Ovary (tissue), 9 donors: ENCODE measurements around the gene LKAAEAR1. TPM values are rescaled to one million over a fixed set of nuclear protein-coding genes. Genes with fewer than 3 reads are reported as not detected.

Experiments used
- DNase-seq, 5 donors: peaks; one replicate each; pipeline ENCODE4 v3.0.0-alpha.2; 2019 to 2020
- H3K27ac ChIP-seq, 2 donors: fragments of 200-600 bp; one replicate each; pipeline versions ENCODE4 v1.5.1 to v1.8.0; 2019 to 2022
- H3K27me3 ChIP-seq: fragments of 200-600 bp; one replicate; pipeline ENCODE4 v1.8.0; 2022
- H3K36me3 ChIP-seq: fragments of 200-600 bp; sonication (generic); one replicate; pipeline ENCODE4 v1.5.1; 2019
- H3K4me1 ChIP-seq: one replicate; pipeline ENCODE4 v1.8.1; 2013; ENCODE audit warnings: mild to moderate bottlenecking, moderate library complexity; ENCODE audit not compliant: insufficient read depth
- H3K4me3 ChIP-seq: fragments of 200-600 bp; sonication (generic); one replicate; pipeline ENCODE4 v1.5.1; 2017
- H3K9me3 ChIP-seq, 2 donors: fragments of 200-600 bp in 1 of 2; sonication (generic) in 1 of 2; one replicate each; pipeline versions ENCODE4 v1.5.1 to v1.8.1; 2013 to 2019; ENCODE audit warnings: mild to moderate bottlenecking in 1 of 2, moderate library complexity in 1 of 2
- EP300 ChIP-seq: sonication (generic); formaldehyde crosslinking; IDR thresholded peaks from one replicate; pipeline ENCODE4 v1.6.1; 2017; ENCODE audit warnings: antibody characterized with exemption
- POLR2A ChIP-seq: fragments of 450-650 bp; IDR thresholded peaks from one replicate; pipeline ENCODE4 v1.6.1; 2017; ENCODE audit warnings: antibody characterized with exemption, mild to moderate bottlenecking, moderate library complexity
- WGBS, 3 donors: extraction: QIAGEN DNeasy Blood & Tissue Kit in 1 of 3; methylation state at CpG; one replicate each; pipeline versions ENCODE4 v1.1.5 to v1.1.7; 2013 to 2017; 5-methylcytosine and 5-hydroxymethylcytosine counted together
- intact Hi-C, 4 donors: fragments of 100-400 bp; cut with DNase I; formaldehyde crosslinking; loops; one replicate each; pipeline versions ENCODE4 v1.11.0 to v1.15.1; 2022 to 2023
- polyA plus RNA-seq, 2 donors: library from polyadenylated mRNA; stranded (reverse); fragments of 200-250 nt in 1 of 2; fragments of 350-450 nt in 1 of 2; fragmentation: Illumina TruSeq in 1 of 2; extraction: RNeasy Lipid Tissue Mini Kit (QIAGEN cat#74804) in 1 of 2; gene quantifications; one replicate each; pipeline ENCODE4 v1.2.3, GENCODE V29; 2013 to 2014
- total RNA-seq, 7 donors: library from RNA; depleted of rRNA in 2 of 7; stranded (reverse); fragments of >200 nt in 2 of 7; fragmentation: NEBNext Ultra II Directional in 3 of 7; extraction: Animal tissue kit (Norgen Biotek cat#: 25700) in 3 of 7; gene quantifications; one replicate each; pipeline versions ENCODE4 v1.1.0 to v1.2.4, GENCODE V29; 2016 to 2023
- TF ChIP-seq, protein P1 (sequence below), 3 donors: fragments of 450-650 bp in 2 of 3; fragments of 200-600 bp in 1 of 3; IDR thresholded peaks; one replicate each; pipeline versions ENCODE4 v1.5.1 to v1.8.0; 2016 to 2022; ENCODE audit warnings: antibody characterized with exemption in 3 of 3, mild to moderate bottlenecking in 1 of 3
- donor health status: DM: no; HTN: no; CAD: no; lungs with moderate emphysema.
- donor health status: DM: no; HTN: no; CAD: no.
- donor health status: Bipolar disorder and iron deficiency.
- donor health status: DM: yes; HTN: yes; CAD: no.
- donor health status: DM: no; HTN: no; CAD: no.
- donor health status: DM: yes; HTN: yes; CAD: no.

The LKAAEAR1 gene
- total and polyA plus RNA-seq, 9 donors = 10.5 TPM; not detected in 8

DNA sequence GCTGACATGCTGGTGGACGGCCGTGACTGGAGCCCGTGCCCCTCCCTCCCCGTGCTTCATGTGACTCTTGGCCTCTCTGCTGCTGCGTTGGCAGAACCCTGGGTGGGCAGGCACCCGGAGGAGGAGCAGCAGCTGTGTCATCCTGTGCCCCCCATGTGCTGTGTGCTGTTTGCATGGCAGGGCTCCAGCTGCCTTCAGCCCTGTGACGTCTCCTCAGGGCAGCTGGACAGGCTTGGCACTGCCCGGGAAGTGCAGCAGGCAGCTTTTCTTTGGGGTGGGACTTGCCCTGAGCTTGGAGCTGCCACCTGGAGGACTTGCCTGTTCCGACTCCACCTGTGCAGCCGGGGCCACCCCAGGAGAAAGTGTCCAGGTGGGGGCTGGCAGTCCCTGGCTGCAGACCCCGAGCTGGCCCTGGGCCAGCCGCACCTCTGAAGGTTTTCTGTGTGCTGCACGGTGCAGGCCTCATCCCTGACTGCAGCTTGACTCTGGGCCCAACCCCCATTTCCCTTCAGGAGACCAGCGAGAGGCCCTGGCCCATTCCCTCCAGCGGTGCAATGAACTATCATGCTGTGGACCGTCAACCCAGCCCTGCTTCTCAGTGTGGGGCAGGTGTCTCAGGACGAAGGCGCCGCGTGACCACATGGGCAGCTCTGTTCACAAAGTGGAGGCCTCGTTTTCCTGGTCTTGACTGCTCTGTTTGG lies 15.0 kb upstream of the LKAAEAR1 start:
- Histone ChIP-seq H3K4me3 (no peak overlapping the region), H3K27me3 (no peaks in the 10 kb centered on the region), H3K4me1 (no peaks in the 10 kb centered on the region), H3K27ac (no peak overlapping the region), H3K36me3 (no peaks in the 10 kb centered on the region), H3K9me3 (no peaks in the 10 kb centered on the region)
- TF ChIP-seq POLR2A = no peak
- TF ChIP-seq, protein P1, sequence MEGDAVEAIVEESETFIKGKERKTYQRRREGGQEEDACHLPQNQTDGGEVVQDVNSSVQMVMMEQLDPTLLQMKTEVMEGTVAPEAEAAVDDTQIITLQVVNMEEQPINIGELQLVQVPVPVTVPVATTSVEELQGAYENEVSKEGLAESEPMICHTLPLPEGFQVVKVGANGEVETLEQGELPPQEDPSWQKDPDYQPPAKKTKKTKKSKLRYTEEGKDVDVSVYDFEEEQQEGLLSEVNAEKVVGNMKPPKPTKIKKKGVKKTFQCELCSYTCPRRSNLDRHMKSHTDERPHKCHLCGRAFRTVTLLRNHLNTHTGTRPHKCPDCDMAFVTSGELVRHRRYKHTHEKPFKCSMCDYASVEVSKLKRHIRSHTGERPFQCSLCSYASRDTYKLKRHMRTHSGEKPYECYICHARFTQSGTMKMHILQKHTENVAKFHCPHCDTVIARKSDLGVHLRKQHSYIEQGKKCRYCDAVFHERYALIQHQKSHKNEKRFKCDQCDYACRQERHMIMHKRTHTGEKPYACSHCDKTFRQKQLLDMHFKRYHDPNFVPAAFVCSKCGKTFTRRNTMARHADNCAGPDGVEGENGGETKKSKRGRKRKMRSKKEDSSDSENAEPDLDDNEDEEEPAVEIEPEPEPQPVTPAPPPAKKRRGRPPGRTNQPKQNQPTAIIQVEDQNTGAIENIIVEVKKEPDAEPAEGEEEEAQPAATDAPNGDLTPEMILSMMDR (IDR thresholded peaks at IDR 0.05) = no peak
- TF ChIP-seq EP300 = no peak
- no peak for DNase-seq
- 72 to 78% (median 78%) methylated on average over 21 of the region's 21 CpGs for WGBS, 3 donors
- intact Hi-C loops = no loop called here

DNA sequence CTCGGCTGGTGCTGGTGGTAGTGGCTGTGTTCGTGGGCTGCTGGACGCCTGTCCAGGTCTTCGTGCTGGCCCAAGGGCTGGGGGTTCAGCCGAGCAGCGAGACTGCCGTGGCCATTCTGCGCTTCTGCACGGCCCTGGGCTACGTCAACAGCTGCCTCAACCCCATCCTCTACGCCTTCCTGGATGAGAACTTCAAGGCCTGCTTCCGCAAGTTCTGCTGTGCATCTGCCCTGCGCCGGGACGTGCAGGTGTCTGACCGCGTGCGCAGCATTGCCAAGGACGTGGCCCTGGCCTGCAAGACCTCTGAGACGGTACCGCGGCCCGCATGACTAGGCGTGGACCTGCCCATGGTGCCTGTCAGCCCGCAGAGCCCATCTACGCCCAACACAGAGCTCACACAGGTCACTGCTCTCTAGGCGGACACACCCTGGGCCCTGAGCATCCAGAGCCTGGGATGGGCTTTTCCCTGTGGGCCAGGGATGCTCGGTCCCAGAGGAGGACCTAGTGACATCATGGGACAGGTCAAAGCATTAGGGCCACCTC lies 14.3 kb upstream of the LKAAEAR1 start:
- Histone ChIP-seq H3K27me3 (no peaks in the 10 kb centered on the region), H3K4me3 (no peak overlapping the region), H3K4me1 (no peaks in the 10 kb centered on the region), H3K36me3 (no peaks in the 10 kb centered on the region), H3K9me3 (no peaks in the 10 kb centered on the region), H3K27ac (no peak overlapping the region)
- intact Hi-C loops = no loop called here
- TF ChIP-seq, protein P1 (IDR thresholded peaks at IDR 0.05) = no peak
- no peak for TF ChIP-seq POLR2A
- DNase-seq = no peak
- 94 to 96% (median 94%) methylated on average over 27 to 28 of the region's 28 CpGs for WGBS, 3 donors

DNA sequence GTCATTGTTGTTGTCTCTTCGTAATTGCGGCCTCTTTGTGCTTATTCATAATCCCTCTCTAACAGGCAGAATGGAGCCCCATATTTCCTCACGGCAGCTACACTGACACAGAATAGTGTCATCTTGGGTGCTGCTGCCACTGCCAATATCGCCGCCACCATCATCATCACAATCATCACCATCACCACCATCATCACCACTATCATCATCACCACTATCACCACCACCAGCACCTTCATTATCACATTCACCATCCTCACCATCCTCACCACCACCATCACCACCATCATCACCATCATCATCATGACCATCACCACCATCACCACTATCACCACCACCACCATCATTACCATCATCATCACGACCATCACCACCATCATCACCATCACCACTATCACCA lies 12.3 kb upstream of the LKAAEAR1 start:
- intact Hi-C loops = no loop called here
- no peak overlapping the region for H3K27ac ChIP-seq
- H3K4me3 ChIP-seq = no peak overlapping the region
- TF ChIP-seq EP300 (no peak), POLR2A (no peak)
- TF ChIP-seq, protein P1 (IDR thresholded peaks at IDR 0.05) = no peak
- DNase-seq = no peak
- H3K36me3 ChIP-seq = no peaks in the 10 kb centered on the region
- no peaks in the 10 kb centered on the region for H3K4me1 ChIP-seq
- no peaks in the 10 kb centered on the region for H3K9me3 ChIP-seq
- no peaks in the 10 kb centered on the region for H3K27me3 ChIP-seq
- WGBS, 3 donors = 77 to 98% (median 80%) methylated on average over 6 of the region's 6 CpGs

DNA sequence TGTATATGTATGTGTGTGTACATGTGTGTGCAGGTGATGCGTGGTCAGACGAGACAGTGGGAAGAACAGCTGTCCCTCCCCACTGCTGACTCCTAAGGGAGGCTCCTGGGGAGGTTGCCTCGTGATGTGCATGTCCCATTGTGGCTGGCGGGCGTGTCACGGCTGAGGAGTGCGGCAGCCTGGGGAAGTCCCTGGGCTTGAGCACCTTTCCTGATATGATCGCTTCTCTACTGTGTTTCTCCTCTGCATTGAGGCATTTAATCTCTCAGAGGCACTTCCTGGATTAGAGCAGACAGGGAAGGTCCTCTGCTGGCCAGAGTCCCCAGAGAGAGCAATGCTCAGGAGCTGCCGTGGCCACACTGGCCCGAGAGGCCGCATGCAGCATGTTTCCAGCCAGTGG lies 11.7 kb upstream of the LKAAEAR1 start:
- WGBS, 3 donors = 87 to 94% (median 90%) methylated on average over 11 of the region's 11 CpGs
- Histone ChIP-seq H3K27me3 (no peaks in the 10 kb centered on the region), H3K4me3 (no peak overlapping the region), H3K27ac (no peak overlapping the region), H3K4me1 (no peaks in the 10 kb centered on the region), H3K9me3 (no peaks in the 10 kb centered on the region), H3K36me3 (no peaks in the 10 kb centered on the region)
- TF ChIP-seq, protein P1 (IDR thresholded peaks at IDR 0.05) = no peak
- TF ChIP-seq EP300 (no peak), POLR2A (no peak)
- intact Hi-C loops = no loop called here
- no peak for DNase-seq
